CD4-positive, alpha-beta T cell treated with Interleukin-2 at 100 ng/mL for 4 hours (primary cell): ENCODE measurements around the gene LTBP2.

Experiments
- DNase-seq: peaks from one replicate; pipeline ENCODE4 v3.0.0-alpha.2; 2020; ENCODE audit warnings: low spot score

LTBP2 gene

GRCh38 chr14:74571901-74572725, 39.9 kb downstream of the LTBP2 start:
- DNase-seq = peak; percentile 16

GRCh38 chr14:74571441-74571841, 40.6 kb downstream of the LTBP2 start:
- DNase-seq = no peak

- DNase-seq = no peak
Observed at GRCh38 chr14:74570696-74571095, 41.3 kb downstream of the LTBP2 start.

- no peak for DNase-seq
Observed at GRCh38 chr14:74569806-74570591, 42.0 kb downstream of the LTBP2 start.

- no peak for DNase-seq
Observed at GRCh38 chr14:74569387-74569786, 42.6 kb downstream of the LTBP2 start.

- DNase-seq = no peak
Observed at GRCh38 chr14:74568911-74569310, 43.1 kb downstream of the LTBP2 start.

- no peak for DNase-seq
Observed at GRCh38 chr14:74568380-74568649, 43.7 kb downstream of the LTBP2 start.

GRCh38 chr14:74567646-74568379, 44.2 kb downstream of the LTBP2 start:
- no peak for DNase-seq

- no peak for DNase-seq
Observed at GRCh38 chr14:74567219-74567618, 44.8 kb downstream of the LTBP2 start.

GRCh38 chr14:74566174-74567141, 45.6 kb downstream of the LTBP2 start:
- DNase-seq = no peak

- DNase-seq = no peak
Observed at GRCh38 chr14:74563586-74564159, 48.4 kb downstream of the LTBP2 start.

GRCh38 chr14:74563233-74563585, 48.8 kb downstream of the LTBP2 start:
- no peak for DNase-seq

- no peak for DNase-seq
Observed at GRCh38 chr14:74562515-74563232, 49.4 kb downstream of the LTBP2 start.

GRCh38 chr14:74558655-74559054, 53.4 kb downstream of the LTBP2 start:
- DNase-seq = no peak

GRCh38 chr14:74557691-74558090, 54.3 kb downstream of the LTBP2 start:
- DNase-seq = no peak

GRCh38 chr14:74555476-74556050, 56.5 kb downstream of the LTBP2 start:
- DNase-seq = no peak

GRCh38 chr14:74554742-74555362, 57.2 kb downstream of the LTBP2 start:
- no peak for DNase-seq

GRCh38 chr14:74552623-74553022, 59.4 kb downstream of the LTBP2 start:
- DNase-seq = no peak

- DNase-seq = no peak
Observed at GRCh38 chr14:74551431-74552371, 60.3 kb downstream of the LTBP2 start.
